Measurements from ENCODE around the gene MX1. TPM values are rescaled to one million over a fixed set of nuclear protein-coding genes. Genes with fewer than 3 reads are reported as not detected.

MX1 gene
- total RNA-seq, 2 experiments from 2014 or later: 138 to 145 TPM

DNA sequence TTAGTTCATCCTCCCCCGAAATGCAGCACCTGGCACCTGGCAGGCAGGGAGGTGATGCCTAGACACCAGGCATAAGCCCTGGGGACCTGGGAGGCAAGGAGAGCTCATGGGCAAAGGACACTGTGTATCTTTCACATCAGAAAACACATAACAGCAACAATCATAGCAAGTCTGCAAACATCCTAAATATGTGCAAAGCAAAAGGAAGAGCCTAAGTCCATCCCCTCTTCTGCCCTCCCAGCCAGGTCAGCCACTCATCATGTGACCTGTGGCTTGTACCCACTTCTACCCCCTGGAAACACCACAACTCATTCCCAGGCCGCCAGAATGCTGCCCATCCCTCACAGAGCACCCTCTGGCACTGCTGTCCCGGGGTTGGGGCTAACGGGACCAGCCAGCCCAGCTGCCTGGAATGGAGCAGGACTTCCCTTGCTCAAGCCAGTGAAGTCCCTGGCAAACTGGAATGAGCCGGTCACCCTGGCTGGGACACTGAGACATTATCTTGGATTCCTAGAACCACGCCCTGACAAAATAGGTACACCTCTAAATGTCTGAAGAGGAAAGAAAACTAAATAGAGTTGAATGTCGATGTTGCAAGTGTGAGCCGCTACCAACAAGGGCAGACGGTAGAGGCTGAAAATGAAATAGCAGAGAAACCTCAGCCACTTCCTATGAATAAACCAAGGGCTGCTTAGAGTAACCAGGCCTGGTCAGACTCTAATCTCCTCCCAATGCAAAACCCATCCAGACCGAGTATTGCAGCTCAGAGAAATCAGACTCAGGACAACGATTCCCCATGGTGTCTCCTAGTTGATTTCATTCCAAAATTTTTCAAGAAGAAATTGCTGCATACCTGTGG is 52.5 kb downstream of the MX1 start:
- intact Hi-C loops (cut with micrococcal nuclease): no loop called here

DNA sequence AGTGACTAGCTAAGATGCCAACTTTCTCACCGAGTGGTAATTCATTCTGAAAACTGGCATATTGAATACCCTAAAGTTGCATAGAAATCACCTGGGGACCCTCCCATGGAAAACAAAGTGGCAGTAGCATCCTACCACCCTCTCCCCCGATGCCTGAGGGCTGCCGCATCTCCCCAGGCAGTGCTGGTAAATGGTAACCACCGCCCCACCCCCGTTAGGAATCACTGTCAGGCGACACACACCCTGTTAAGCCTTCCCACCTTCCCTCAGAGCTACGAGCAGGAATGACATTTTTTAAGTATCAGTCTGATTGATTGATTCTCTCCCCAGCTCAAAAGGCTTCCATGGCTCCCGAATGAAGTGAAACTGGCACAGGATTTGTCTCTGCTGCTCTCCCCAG is 53.6 kb downstream of the MX1 start:
- CTCF ChIA-PET: no interaction called here
- Mint-ChIP-seq H3K9me3 (no peaks in the 10 kb centered on the region), H3K27ac (no peak overlapping the region), H3K4me3 (no peak overlapping the region), H3K4me1 (ENCODE audit: low read depth) (no peaks in the 10 kb centered on the region), H3K36me3 (ENCODE audit: low read depth) (no peaks in the 10 kb centered on the region), H3K27me3 (ENCODE audit: low read depth) (peaks cover 4% of the 10 kb centered on the region)
- no peak for DNase-seq
- intact Hi-C loops (cut with micrococcal nuclease): no loop called here

More for the DNA sequence above, 52.5 kb downstream of the MX1 start:
- H3K4me3 Mint-ChIP-seq: no peak overlapping the region
- H3K4me1 Mint-ChIP-seq (ENCODE audit: low read depth): no peaks in the 10 kb centered on the region
- no peaks in the 10 kb centered on the region for H3K36me3 Mint-ChIP-seq (ENCODE audit: low read depth)
- CTCF ChIA-PET: no interaction called here
- DNase-seq: no peak
- peaks cover 4% of the 10 kb centered on the region for H3K27me3 Mint-ChIP-seq (ENCODE audit: low read depth)
- H3K27ac Mint-ChIP-seq: no peak overlapping the region
- H3K9me3 Mint-ChIP-seq: no peaks in the 10 kb centered on the region

DNA sequence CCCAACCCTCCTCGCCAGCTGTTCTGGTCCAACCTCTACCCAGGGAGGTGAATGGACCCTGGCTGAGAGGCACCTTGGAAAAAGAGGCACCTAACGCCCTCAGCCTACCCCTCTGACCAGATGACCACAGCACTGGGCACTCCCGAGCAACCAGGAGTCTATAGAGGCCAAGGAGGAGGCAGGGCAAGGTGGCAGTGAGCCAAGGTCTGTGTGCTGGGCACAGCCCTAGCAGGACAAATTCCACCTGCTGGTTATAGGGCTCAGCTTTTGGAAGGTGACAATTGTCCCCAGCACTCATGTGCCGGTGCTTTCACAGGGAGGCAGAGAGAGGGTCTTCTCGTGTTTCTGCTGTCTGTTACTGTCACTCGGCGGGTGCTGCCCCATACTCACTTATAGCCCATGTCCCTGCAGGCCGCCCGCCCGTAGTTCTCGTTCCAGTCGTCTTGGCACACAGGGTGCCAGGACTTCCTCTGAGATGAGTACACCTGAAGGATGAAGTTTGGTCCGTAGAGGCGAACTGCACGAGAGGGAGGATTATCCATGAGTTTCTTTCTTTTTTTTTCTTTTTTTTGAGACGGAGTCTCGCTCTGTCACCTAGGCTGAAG is 54.1 kb downstream of the MX1 start:
- H3K4me3 Mint-ChIP-seq: no peak overlapping the region
- CTCF ChIA-PET: no interaction called here
- H3K36me3 Mint-ChIP-seq (ENCODE audit: low read depth): no peaks in the 10 kb centered on the region
- no peaks in the 10 kb centered on the region for H3K9me3 Mint-ChIP-seq
- DNase-seq: no peak
- no peaks in the 10 kb centered on the region for H3K4me1 Mint-ChIP-seq (ENCODE audit: low read depth)
- intact Hi-C loops (cut with micrococcal nuclease): no loop called here
- H3K27ac Mint-ChIP-seq: no peak overlapping the region
- peaks cover 4% of the 10 kb centered on the region for H3K27me3 Mint-ChIP-seq (ENCODE audit: low read depth)

DNA sequence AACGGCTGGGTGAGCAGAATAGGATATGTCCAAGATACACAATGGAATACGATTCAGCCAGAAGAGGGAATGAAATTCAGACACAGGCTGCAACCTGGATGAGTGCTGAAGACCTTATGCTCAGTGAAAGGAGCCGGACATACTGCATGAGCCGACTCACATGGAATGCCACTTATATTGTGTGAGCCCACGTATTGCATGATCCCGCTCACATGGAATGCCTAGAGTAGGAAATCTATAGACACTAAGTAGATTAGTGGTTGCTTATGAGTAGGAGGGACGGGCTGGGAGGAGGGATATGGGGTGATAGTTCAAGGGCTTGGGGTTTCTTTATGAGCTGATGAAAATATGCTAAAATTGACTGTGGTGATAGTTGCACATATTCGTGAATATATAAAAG is 55.2 kb downstream of the MX1 start:
- CTCF ChIA-PET: no interaction called here
- no peak for DNase-seq
- Mint-ChIP-seq H3K36me3 (ENCODE audit: low read depth) (no peaks in the 10 kb centered on the region), H3K27ac (no peak overlapping the region), H3K4me3 (no peak overlapping the region), H3K9me3 (no peaks in the 10 kb centered on the region), H3K27me3 (ENCODE audit: low read depth) (peaks cover 4% of the 10 kb centered on the region), H3K4me1 (ENCODE audit: low read depth) (no peaks in the 10 kb centered on the region)
- intact Hi-C loops (cut with micrococcal nuclease): no loop called here

DNA sequence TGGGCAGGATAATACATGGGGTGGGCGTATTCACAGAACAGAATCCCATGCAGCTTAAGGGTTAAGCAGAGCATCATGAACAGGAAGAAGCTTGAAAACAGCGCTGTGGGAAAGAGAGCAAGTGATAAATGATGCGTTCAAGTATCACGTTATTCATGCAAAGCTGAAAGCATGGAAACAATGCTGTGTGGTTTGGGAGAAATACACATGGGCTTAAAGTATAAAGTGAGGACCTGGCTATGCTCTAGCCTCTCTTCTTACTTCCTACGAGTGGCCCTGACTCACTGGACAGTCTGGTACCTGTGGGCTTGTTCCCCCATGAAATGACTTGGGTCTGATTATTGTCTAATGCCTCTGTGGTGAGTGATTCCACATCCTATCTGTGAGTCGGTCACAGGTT is 56.3 kb downstream of the MX1 start:
- no peaks in the 10 kb centered on the region for H3K9me3 Mint-ChIP-seq
- H3K4me3 Mint-ChIP-seq: no peak overlapping the region
- H3K4me1 Mint-ChIP-seq (ENCODE audit: low read depth): no peaks in the 10 kb centered on the region
- CTCF ChIA-PET: interaction anchor here (0.7 kb wide), 1 partner anchor 199 kb away, joined by 4 read pairs; no protein-coding TSS in a partner anchor
- intact Hi-C loops (cut with micrococcal nuclease): no loop called here
- H3K36me3 Mint-ChIP-seq (ENCODE audit: low read depth): no peaks in the 10 kb centered on the region
- peaks cover 4% of the 10 kb centered on the region for H3K27me3 Mint-ChIP-seq (ENCODE audit: low read depth)
- no peak overlapping the region for H3K27ac Mint-ChIP-seq
- no peak for DNase-seq

DNA sequence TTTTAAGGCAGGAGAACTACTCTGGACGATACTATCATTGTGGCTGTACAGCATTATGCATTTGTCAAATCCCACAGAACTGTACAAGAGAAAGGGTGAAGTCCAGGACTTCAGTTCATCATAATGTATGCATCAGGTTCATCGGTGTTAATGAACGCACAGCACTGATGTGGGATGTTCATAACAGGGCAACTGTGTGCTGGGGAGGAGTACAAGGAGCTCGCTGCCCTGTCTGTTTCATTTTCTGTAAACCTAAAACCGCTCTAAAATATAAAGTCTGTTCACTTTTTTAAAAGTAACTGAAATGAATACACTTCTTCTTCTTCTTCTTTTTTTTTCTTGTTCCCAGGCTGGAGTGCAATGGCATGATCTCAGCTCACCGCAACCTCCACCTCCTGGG is 56.9 kb downstream of the MX1 start:
- intact Hi-C loops (cut with micrococcal nuclease): no loop called here
- DNase-seq: no peak

DNA sequence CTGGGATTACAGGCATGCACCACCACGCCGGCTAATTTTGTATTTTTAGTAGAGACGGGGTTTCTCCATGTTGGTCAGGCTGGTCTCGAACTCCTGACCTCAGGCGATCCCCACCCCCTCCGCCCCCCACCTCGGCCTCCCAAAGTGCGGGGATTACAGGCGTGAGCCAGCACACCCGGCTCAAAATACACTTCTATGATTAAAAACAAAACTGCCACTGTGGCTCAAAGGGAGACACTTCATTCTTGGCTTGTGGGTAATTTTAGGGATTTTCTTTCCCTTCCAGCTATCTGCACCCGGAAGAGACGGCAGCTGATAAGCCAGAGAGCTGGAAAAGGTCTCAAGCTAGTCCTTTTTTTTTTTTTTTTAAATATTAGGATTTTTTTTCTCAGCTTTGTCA is 57.4 kb downstream of the MX1 start:
- Mint-ChIP-seq H3K4me1 (ENCODE audit: low read depth) (no peaks in the 10 kb centered on the region), H3K27me3 (ENCODE audit: low read depth) (no peaks in the 10 kb centered on the region), H3K4me3 (no peak overlapping the region), H3K9me3 (no peaks in the 10 kb centered on the region), H3K36me3 (ENCODE audit: low read depth) (no peaks in the 10 kb centered on the region), H3K27ac (no peak overlapping the region)
- CTCF ChIA-PET: no interaction called here
- no peak for DNase-seq
- intact Hi-C loops (cut with micrococcal nuclease): no loop called here

More for the DNA sequence above, 56.9 kb downstream of the MX1 start:
- CTCF ChIA-PET: no interaction called here
- Mint-ChIP-seq H3K36me3 (ENCODE audit: low read depth) (no peaks in the 10 kb centered on the region), H3K27ac (no peak overlapping the region), H3K4me3 (no peak overlapping the region), H3K9me3 (no peaks in the 10 kb centered on the region), H3K4me1 (ENCODE audit: low read depth) (no peaks in the 10 kb centered on the region), H3K27me3 (ENCODE audit: low read depth) (no peaks in the 10 kb centered on the region)

DNA sequence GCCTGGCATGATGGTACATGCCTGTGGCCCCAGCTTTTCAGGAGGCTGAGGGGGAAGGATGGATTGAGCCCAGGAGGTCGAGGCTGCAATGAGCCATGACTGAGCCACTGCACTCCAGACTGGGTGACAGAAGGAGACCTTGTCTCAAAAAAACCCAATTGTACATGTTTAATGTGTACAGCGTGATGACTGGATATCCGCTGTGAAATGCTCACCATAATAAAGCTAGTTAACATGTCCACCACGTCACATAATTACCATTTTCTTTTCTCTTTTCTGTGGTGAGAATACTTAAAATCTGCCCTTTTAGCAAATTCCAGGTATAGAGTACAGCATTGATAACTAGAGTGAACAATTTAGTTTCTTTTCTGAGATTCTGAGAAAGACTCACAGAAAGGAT is 57.9 kb downstream of the MX1 start:
- CTCF ChIA-PET: no interaction called here
- H3K4me3 Mint-ChIP-seq: no peak overlapping the region
- intact Hi-C loops (cut with micrococcal nuclease): no loop called here
- no peaks in the 10 kb centered on the region for H3K36me3 Mint-ChIP-seq (ENCODE audit: low read depth)
- H3K27ac Mint-ChIP-seq: no peak overlapping the region
- DNase-seq: no peak
- H3K27me3 Mint-ChIP-seq (ENCODE audit: low read depth): no peaks in the 10 kb centered on the region
- H3K9me3 Mint-ChIP-seq: no peaks in the 10 kb centered on the region
- H3K4me1 Mint-ChIP-seq (ENCODE audit: low read depth): no peaks in the 10 kb centered on the region

DNA sequence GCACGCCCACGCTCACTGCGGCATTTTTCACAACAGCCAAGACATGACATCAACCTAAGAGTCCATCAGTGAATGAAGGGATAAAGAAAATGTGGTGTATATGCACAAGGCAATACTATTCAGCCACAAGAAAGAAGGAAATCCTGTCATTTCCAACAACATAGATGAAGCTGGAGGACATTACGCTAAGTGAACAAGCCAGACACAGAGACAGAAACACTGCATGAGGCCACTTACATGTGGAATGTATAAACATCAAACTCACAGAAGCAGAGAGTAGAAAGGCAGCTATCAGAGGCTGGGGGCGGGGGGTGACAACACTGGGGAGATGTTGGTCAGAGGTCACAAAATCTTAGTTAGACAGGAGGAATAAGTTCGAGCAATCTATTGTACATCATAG is 61.0 kb downstream of the MX1 start:
- no peak for DNase-seq
- CTCF ChIA-PET: no interaction called here
- no peaks in the 10 kb centered on the region for H3K9me3 Mint-ChIP-seq
- H3K4me1 Mint-ChIP-seq (ENCODE audit: low read depth): no peaks in the 10 kb centered on the region
- no peak overlapping the region for H3K27ac Mint-ChIP-seq
- H3K27me3 Mint-ChIP-seq (ENCODE audit: low read depth): no peaks in the 10 kb centered on the region
- H3K36me3 Mint-ChIP-seq (ENCODE audit: low read depth): no peaks in the 10 kb centered on the region
- intact Hi-C loops (cut with micrococcal nuclease): no loop called here
- no peak overlapping the region for H3K4me3 Mint-ChIP-seq

DNA sequence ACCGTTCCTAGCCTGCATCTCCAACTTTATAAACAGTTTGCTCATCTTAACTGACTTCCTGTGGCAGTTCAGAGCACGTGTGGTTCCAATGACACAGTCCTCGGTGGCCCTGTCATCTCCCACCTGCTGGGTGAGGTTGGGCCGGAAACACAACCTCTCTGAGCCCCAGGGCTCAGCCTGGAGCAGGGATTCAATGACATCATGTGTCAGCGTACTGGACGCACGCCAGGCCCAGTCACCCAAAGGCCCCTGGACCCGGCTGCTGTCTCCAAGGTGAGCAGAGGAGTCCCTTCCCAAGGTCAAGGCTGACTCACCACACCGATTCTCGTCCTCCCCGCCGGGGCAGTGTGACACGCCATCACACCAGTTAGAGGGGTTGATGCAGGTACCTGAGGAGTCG is 62.0 kb downstream of the MX1 start:
- Mint-ChIP-seq H3K36me3 (ENCODE audit: low read depth) (no peaks in the 10 kb centered on the region), H3K4me3 (no peak overlapping the region), H3K27me3 (ENCODE audit: low read depth) (no peaks in the 10 kb centered on the region), H3K9me3 (no peaks in the 10 kb centered on the region), H3K27ac (no peak overlapping the region), H3K4me1 (ENCODE audit: low read depth) (no peaks in the 10 kb centered on the region)
- intact Hi-C loops (cut with micrococcal nuclease): no loop called here
- no peak for DNase-seq
- CTCF ChIA-PET: interaction anchor here (0.6 kb wide), 1 partner anchor 232 kb away, joined by 5 read pairs; no protein-coding TSS in a partner anchor

DNA sequence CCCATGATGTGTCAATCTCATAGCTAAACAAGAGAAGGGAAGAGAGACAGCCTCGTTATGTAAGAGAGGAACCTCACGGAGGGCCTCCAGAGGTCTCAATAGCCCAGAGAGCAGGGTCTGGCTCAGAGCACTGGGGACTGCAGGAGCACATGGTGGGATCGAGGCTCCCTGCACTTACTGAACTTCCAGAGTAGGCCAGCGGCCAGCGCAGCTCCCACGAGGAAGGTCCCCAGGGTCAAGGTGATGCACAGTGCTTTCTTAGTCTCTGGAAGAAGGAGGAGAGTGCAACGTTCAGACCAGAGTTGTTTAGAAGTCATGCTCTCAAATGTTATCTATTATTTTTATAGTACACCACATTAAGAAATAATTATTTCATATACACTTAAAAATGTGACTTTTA is 63.3 kb downstream of the MX1 start:
- Mint-ChIP-seq H3K27ac (no peak overlapping the region), H3K4me1 (ENCODE audit: low read depth) (no peaks in the 10 kb centered on the region), H3K4me3 (no peak overlapping the region), H3K27me3 (ENCODE audit: low read depth) (no peaks in the 10 kb centered on the region), H3K36me3 (ENCODE audit: low read depth) (no peaks in the 10 kb centered on the region), H3K9me3 (no peaks in the 10 kb centered on the region)
- intact Hi-C loops (cut with micrococcal nuclease): no loop called here
- no peak for DNase-seq
- CTCF ChIA-PET: no interaction called here

DNA sequence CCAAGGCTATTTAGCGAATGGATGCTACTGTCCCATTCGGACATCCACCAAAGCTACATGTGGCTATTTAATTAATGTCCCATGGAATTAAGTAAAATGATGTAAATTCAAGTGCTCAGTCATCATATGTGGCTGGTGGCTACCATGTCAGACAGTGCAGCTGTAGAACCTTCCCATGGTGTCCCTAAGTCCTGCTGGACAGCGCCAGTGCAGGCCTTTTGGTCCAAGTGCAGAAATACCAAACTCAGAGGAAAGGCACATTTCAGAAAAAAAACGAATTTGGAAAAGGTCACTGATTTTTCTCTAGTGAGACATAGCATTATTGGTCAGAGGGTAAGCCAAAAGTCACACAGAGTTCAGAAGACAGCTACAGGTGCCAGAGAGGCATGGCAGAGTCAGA is 64.3 kb downstream of the MX1 start:
- Mint-ChIP-seq H3K4me1 (ENCODE audit: low read depth) (no peaks in the 10 kb centered on the region), H3K4me3 (no peak overlapping the region), H3K27me3 (ENCODE audit: low read depth) (no peaks in the 10 kb centered on the region), H3K36me3 (ENCODE audit: low read depth) (no peaks in the 10 kb centered on the region), H3K27ac (no peak overlapping the region), H3K9me3 (no peaks in the 10 kb centered on the region)
- intact Hi-C loops (cut with micrococcal nuclease): no loop called here
- no peak for DNase-seq
- CTCF ChIA-PET: interaction anchor here (0.6 kb wide), 1 partner anchor 146 kb away, joined by 3 read pairs; no protein-coding TSS in a partner anchor

DNA sequence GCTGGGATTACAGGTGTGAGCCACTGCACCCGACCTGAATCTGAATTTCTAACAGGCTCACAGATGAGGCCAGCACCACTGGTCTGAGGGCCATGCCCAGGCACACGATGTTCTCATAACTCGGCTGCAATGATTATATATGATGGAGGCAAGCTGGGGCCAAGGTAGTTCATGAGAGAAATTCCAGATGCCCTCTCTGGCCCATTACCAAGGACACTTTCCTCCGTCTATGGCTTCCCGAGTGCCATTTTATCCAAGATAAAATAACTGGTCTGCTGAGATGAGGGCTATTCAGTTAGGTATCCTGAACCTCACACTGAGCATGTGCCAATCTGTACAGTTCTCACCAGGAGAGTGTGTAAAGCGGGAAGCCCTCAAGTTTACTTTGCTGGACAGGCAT is 65.4 kb downstream of the MX1 start:
- no peaks in the 10 kb centered on the region for H3K36me3 Mint-ChIP-seq (ENCODE audit: low read depth)
- H3K27ac Mint-ChIP-seq: no peak overlapping the region
- no peak for DNase-seq
- CTCF ChIA-PET: no interaction called here
- intact Hi-C loops (cut with micrococcal nuclease): no loop called here
- no peak overlapping the region for H3K4me3 Mint-ChIP-seq
- no peaks in the 10 kb centered on the region for H3K4me1 Mint-ChIP-seq (ENCODE audit: low read depth)
- no peaks in the 10 kb centered on the region for H3K9me3 Mint-ChIP-seq
- no peaks in the 10 kb centered on the region for H3K27me3 Mint-ChIP-seq (ENCODE audit: low read depth)
